Measurements from ENCODE around the gene DGKB. TPM values are rescaled to one million over a fixed set of nuclear protein-coding genes. Genes with fewer than 3 reads are reported as not detected.

DGKB gene
- total RNA-seq, 2 donors from 2014 or later = 0.52 TPM; not detected in 1

DNA sequence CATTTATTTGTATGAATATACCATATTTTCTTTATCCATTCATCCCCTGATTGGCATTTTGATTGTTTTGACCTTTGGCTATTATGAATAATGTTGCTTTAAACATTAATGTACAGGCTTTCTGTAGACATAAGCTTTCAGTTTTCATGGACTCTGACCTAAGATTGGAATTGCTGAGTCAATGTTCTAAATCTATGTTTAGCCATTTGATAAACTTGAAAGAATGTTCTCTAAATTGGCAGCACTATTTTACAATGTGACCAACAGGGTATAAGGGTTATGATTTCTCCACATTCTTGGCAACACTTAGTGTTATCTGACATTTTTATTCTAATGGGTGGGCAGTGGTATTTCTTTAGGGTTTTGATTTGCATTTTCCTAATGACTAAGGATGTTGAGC, 683.4 kb downstream of the DGKB start:
- peak; percentile 38 for ATAC-seq
- Histone ChIP-seq H3K27me3 (no peaks in the 10 kb centered on the region), H3K4me3 (no peak overlapping the region), H3K4me1 (no peaks in the 10 kb centered on the region), H3K36me3 (replicated peaks in 1 of 2; ENCODE audit: insufficient read depth in 1 of 2, low read depth in 2 of 2) (no peaks in the 10 kb centered on the region), H3K9me3 (no peaks in the 10 kb centered on the region), H3K27ac (no peak overlapping the region)
- intact Hi-C loops (cut with DNase I) = no loop called here
- TF ChIP-seq POLR2A (IDR thresholded peaks at IDR 0.05) = no peak
- TF ChIP-seq, protein P1, sequence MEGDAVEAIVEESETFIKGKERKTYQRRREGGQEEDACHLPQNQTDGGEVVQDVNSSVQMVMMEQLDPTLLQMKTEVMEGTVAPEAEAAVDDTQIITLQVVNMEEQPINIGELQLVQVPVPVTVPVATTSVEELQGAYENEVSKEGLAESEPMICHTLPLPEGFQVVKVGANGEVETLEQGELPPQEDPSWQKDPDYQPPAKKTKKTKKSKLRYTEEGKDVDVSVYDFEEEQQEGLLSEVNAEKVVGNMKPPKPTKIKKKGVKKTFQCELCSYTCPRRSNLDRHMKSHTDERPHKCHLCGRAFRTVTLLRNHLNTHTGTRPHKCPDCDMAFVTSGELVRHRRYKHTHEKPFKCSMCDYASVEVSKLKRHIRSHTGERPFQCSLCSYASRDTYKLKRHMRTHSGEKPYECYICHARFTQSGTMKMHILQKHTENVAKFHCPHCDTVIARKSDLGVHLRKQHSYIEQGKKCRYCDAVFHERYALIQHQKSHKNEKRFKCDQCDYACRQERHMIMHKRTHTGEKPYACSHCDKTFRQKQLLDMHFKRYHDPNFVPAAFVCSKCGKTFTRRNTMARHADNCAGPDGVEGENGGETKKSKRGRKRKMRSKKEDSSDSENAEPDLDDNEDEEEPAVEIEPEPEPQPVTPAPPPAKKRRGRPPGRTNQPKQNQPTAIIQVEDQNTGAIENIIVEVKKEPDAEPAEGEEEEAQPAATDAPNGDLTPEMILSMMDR (IDR thresholded peaks at IDR 0.05) = no peak
- no peak for DNase-seq

- no peak for DNase-seq
- intact Hi-C loops (cut with DNase I) = no loop called here
Observed at GRCh38 chr7:14218338-14218737, 684.2 kb downstream of the DGKB start.

DNA sequence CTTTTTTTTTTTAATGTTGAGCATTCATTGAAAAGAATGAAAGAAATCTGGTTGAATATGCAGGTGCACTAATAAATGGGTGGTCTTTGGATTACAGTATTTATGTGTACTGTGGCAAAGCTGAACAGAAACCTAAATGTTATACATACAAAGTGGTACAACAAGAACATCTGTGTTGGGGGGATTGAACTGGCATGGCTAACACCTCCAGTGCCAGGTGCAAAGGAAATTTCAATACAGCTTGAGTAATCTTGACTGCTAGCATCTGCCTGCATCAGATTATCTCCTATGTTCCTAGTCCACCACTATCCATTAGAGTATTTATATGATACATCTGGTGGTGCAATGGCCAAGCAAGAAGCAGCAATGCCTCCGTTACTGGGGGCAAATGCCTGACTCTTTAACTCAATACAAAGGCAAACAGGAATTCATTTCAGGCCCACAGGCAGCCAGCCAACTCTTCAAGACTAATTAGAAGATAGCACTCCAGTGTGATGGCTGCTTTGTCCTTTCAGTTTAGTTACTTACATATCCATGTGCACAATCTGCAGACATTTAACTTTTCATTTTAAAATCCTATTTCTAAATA, 692.6 kb downstream of the DGKB start:
- H3K27me3 ChIP-seq = no peaks in the 10 kb centered on the region
- no peaks in the 10 kb centered on the region for H3K36me3 ChIP-seq (replicated peaks in 1 of 2; ENCODE audit: insufficient read depth in 1 of 2, low read depth in 2 of 2)
- no peak overlapping the region for H3K4me3 ChIP-seq
- TF ChIP-seq, protein P1 (IDR thresholded peaks at IDR 0.05) = no peak
- no peak for TF ChIP-seq POLR2A (IDR thresholded peaks at IDR 0.05)
- 28 to 33% methylated on average over 1 of the region's 1 CpG for WGBS, 2 donors
- H3K27ac ChIP-seq = no peak overlapping the region
- no peak for ATAC-seq
- no peaks in the 10 kb centered on the region for H3K4me1 ChIP-seq
- DNase-seq = no peak
- intact Hi-C loops (cut with DNase I) = no loop called here
- H3K9me3 ChIP-seq = no peaks in the 10 kb centered on the region

More at GRCh38 chr7:14218338-14218737, 684.2 kb downstream of the DGKB start:
- H3K27ac ChIP-seq = no peak overlapping the region
- WGBS, 2 donors = 86 to 87% methylated on average over 1 of the region's 1 CpG
- no peaks in the 10 kb centered on the region for H3K9me3 ChIP-seq
- no peak for ATAC-seq
- no peaks in the 10 kb centered on the region for H3K36me3 ChIP-seq (replicated peaks in 1 of 2; ENCODE audit: insufficient read depth in 1 of 2, low read depth in 2 of 2)
- no peak for TF ChIP-seq POLR2A (IDR thresholded peaks at IDR 0.05)
- TF ChIP-seq, protein P1 (IDR thresholded peaks at IDR 0.05) = no peak
- no peaks in the 10 kb centered on the region for H3K4me1 ChIP-seq
- H3K4me3 ChIP-seq = no peak overlapping the region
- no peaks in the 10 kb centered on the region for H3K27me3 ChIP-seq

DNA sequence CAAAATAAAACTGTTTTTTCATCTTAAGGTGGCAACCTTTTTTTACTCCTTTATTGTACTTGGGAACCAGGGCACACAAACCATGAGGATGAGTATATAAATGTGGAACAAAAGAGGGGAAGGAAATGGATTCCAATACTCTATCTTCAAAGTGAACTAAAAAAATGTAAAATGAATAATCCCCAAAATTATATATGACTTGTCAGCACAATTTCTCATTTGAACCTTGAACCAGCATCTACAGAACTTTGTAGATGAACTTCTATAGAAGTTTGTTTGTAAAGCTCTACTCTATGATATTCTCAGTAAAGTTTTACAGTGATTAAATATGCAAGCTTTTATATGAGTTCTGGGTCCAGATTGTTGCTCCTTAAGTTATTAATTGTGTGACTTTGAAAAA, 694.8 kb downstream of the DGKB start:
- no peaks in the 10 kb centered on the region for H3K36me3 ChIP-seq (replicated peaks in 1 of 2; ENCODE audit: insufficient read depth in 1 of 2, low read depth in 2 of 2)
- intact Hi-C loops (cut with DNase I) = no loop called here
- H3K9me3 ChIP-seq = no peaks in the 10 kb centered on the region
- H3K27me3 ChIP-seq = no peaks in the 10 kb centered on the region
- no peak overlapping the region for H3K4me3 ChIP-seq
- H3K4me1 ChIP-seq = no peaks in the 10 kb centered on the region
- no peak overlapping the region for H3K27ac ChIP-seq
- TF ChIP-seq, protein P1 (IDR thresholded peaks at IDR 0.05) = no peak
- TF ChIP-seq POLR2A (IDR thresholded peaks at IDR 0.05) = no peak
- DNase-seq = no peak
- no peak for ATAC-seq

GRCh38 chr7:14207138-14207537, 695.4 kb downstream of the DGKB start:
- H3K36me3 ChIP-seq (replicated peaks in 1 of 2; ENCODE audit: insufficient read depth in 1 of 2, low read depth in 2 of 2) = no peaks in the 10 kb centered on the region
- no peaks in the 10 kb centered on the region for H3K27me3 ChIP-seq
- no peak overlapping the region for H3K27ac ChIP-seq
- H3K4me3 ChIP-seq = no peak overlapping the region
- TF ChIP-seq POLR2A (IDR thresholded peaks at IDR 0.05) = no peak
- TF ChIP-seq, protein P1 (IDR thresholded peaks at IDR 0.05) = no peak
- no peaks in the 10 kb centered on the region for H3K4me1 ChIP-seq
- WGBS, 2 donors = 26 to 30% methylated on average over 4 of the region's 4 CpGs
- ATAC-seq (peak; percentile 69), DNase-seq (peak in 1 of 4 donors; percentile 3)
- H3K9me3 ChIP-seq = no peaks in the 10 kb centered on the region
- intact Hi-C loops (cut with DNase I) = no loop called here

Data from body of pancreas (tissue), 4 donors.